Stimulated activated CD4-positive, alpha-beta T cell treated with anti-CD3 and anti-CD28 coated beads, Interleukin-2, amount 100 ng/mL, for 24 hours (primary cell): Measurements from ENCODE around the gene EXT2.

ENCODE experiments used
- DNase-seq, 2 donors: peaks; one replicate each; pipeline ENCODE4 v3.0.0-alpha.2; 2020

EXT2 gene

DNA sequence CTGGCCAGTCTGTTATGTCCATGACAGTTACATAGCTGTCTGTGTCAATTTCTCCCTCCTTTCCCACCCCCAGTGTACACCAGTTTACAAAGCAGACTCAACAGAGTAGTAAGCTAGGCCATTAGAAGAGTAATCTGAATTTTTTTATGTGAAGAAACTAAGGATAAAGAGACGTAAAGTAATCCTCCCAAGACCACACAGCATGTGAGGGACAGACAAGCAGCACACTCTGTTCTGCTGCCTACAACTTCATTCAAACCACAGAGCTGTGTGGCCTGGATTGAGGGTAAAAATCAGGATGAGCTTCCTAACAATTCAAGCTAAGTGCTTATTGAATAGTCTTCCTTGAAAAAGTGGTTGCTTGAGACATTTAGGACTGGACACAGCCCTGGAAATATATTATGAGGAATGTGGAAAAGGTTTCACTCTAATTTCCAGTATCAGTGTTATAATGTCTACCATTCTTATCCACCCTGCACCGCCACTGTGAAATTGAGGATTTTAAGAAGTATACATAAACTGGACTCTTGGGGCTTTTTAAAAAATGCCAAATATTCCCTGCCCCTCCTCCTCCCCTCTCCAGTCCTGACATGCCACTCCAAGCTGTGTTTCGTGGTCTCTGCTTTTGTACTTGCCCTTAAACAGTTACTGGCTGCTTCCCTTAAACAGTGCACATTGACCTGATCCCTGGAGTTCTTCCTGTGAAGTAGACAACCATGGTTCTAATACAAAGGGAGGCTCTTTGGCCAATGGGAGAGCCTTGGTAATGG, 40.9 kb downstream of the EXT2 start:
- DNase-seq = no peak

DNA sequence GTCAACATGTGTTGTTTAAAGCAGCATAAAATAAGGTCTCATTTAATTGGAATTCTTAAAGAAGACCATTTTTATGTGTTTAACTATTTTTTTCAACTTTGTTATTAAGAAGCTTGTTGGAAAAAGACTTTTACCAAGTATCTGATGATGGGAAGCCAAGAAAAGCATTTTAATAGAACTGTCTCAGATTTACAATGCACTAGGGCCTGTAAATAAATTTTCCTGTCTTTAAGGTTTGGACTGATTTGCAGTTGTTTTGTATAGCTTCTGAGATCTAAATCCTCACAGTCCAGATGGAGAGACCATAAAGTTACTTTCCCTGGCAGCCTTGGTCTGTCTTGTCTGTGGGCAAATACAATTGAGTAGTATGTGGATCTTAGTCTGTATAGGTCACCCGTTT, 41.6 kb downstream of the EXT2 start:
- DNase-seq = no peak

DNA sequence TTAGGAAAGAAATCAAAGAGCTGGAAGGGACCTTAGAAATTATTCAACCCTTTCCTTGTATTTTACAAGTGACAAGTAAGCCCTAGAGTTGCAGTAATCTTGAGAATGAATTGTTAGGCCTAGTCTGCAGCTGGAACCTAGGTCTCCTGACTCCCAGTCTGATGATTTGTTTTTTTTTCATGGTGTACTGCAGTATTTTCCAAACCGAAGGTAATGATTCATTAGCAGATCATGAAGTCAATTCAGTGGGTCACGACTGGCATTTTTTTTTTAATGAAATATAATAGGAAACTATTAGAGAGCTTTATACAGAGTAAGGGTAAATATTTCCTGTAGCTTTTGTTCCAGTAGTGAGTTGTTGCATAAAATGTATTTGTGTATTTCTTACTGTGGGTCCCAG, 42.8 kb downstream of the EXT2 start:
- no peak for DNase-seq

DNA sequence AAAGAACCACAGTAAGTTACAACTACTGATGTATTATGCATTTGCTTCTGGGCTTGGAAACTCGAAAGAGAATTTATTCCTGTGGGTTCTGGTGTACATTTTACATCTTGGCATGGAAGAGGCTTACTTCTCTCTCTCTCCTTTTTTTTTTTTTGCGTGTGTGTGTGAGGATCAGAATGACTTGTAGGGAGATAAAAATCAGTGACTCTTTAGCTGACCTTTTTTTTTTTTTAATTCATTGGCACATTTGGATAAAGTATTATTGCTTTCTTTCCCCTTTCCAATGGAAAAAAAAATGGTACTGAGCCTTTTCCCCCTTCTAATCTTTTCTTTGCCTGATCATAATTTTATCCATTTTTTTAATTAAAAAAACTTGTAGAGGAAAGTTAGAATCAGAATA, 43.5 kb downstream of the EXT2 start:
- no peak for DNase-seq

DNA sequence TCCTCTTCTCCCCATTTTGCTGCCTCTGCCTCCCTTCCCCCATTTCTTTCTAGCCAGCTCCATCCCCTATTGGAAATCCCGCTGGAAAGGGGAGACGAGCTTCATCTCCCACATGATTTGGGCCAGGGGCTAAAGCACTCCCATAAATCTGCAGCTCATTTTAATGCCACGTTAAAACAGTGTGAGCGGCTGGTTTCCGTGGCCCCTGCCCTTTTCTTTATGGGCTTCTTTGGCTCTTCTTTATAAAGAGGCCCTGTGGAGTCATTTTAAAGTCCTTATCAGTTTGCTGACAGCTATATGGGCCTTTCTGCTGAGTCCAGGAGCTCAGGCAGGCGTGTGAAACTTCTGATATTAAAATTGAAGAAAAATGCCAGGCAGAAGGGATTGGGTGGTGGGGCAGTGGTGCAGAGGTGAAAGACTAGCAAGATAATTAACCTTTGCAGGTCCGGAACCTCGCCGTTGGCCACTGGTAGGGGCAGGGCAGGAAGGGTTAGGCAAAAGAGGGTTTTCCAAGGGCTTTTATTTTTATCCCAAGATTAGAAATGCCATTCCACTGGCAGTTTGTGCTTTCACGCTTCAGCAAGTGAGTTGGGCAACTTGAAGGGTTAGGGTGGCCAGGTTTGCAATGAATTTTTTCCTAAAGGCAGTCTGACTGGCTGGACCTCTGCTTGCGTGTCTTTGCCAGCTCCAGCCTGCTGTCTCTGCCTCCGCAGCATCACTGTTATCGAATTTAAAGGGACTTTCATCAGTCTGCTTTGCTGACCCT, 44.3 kb downstream of the EXT2 start:
- DNase-seq = no peak

DNA sequence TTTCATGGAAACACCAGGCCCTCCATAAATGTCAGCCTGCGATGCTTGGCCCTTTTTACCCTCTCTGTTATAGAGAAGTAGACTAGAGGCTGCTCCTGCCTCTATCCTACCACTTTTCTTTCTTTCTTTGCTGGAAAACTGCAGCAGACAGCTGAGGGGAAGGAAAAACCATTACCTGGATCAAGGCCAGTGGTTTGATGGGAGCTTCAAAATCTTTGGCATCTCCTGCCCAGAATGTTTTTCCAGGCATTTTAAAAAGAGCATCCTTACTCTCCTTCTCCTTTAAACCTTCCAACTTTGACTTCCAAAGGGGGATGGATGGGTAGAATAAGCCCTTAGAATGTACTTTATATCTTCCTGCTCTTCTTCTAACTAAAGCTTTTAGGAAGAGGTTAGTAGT, 44.9 kb downstream of the EXT2 start:
- DNase-seq = no peak

DNA sequence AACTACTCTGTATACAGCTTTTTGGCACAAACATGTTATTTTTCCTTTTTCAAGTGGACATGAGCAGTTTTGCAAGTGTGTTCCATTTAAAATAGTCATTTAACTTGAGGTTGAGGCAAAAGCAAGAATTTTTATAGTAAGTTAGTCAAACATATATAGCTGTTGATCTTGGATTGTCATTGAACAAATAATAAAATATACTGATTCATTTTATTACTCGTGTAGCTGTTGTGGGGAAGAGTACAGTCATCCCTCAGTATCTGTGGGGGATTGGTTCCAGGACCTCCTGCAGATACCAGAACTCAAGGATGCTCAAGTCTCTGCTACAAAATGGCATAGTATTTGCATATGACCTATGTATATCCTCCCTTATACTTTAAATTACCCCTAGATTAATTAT, 45.3 kb downstream of the EXT2 start:
- no peak for DNase-seq

DNA sequence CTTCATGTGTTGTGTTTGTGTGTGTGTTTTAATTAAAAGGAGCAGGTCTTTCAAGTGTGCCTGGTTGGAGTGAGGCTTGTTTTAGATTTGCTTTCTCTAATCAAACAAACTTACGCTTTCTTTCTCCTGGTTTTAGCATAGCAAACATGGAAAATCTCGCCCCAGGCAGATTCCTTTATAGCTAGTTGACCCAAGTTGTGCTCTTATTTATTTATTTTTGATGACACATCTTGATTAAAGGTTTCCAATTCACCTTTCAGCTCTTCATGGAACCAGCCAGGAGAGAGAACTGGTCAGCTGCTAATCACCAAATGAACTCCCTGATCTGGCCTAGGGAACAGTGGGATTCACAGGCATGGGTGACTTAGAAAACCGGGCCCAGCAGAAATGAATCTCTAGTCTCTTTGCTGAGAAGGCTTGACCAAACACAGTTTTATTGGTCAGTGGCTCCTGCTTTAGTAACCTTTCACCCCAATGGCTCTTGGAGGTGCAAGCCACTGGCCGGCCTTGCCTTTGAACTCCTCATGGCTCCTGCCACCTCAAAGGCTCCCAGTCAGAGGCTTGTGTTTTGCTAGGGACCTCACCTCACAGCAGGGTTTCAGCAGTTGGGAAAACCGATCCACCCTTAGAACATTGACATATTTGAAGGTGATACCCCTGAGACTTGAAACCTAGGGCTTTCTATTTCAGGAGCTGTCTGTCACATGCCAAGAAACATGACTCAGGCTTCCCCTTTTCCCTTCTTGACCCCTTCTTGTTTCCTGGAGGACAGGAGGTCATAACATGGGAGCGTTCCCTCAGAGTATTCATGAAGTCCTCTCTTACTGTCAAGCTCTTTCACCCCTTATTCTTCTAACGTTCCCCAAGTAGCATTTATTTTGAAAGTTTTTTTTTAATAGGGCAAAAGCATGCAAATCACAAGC, 48.8 kb downstream of the EXT2 start:
- DNase-seq = no peak

DNA sequence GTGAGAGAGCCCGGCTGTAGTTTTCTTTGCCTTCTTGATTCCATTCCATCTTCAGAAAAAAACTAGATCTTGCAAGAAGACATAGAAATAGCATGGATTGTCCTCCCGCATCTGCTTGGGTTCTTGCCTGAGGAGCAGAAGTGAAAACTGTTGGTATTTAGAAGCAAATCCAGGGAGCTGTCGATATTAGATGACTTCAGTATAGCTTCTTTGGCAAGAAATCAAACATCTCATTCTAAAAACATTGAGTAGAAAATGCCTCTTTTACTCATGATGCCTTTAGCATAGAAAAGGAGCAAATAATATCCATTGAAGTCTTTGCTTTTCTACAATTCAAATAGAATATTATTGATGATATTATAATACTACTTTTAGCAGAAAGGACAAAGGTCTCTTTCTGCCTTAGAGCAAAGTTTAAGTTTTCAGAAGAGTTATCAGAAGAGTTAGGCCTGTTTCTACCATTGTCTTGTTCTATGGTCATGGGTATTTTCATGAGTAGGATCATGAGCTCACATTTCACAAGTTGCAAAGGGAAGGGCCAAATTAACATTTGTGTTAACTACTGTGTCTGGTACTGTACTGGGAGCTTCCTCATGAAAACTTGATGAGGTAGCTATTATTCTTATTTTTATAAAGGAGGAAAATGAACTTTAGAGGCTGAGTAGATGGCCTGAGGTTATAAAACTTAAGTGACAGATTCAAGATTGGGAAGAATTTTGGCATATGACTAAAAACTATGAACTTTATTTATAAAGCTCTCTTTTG, 49.7 kb downstream of the EXT2 start:
- DNase-seq = no peak

DNA sequence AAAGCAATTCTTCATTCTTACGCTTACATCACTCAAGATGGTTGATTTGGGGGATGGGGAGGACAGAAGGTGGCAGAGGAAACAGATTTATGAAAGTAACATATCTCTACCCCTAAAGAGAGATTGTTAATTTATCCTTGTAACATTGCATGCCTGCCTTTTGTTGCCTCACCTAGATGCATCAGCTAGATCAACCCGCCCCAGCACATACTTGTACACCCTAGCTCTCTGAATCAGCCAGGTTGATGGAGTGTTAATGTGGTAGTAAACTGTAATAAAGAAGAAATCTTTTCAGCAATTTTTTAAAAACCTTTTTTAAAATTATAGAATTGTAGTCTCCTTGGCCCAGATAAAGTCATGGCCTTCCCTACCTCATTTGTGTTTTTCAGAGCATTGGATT, 51.5 kb downstream of the EXT2 start:
- DNase-seq = no peak

DNA sequence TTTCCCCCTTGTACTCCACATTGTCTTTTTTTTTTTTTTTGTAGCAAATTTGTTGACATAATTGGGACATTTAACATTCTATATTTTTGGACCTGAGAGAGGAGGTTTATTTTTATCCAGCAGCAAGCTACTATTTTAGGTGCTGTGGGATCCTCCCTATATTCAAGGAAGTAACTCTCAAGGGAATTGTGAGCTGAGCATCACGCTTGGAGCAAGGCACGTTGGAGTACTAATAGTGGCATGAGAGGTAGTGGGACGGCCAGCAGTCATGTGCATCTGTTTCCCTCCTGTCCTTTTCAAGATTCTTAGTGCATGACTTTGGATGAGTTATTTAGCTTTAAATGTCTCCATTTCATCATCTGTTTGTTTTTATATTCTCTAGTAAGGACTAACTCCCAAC, 52.3 kb downstream of the EXT2 start:
- DNase-seq = no peak

DNA sequence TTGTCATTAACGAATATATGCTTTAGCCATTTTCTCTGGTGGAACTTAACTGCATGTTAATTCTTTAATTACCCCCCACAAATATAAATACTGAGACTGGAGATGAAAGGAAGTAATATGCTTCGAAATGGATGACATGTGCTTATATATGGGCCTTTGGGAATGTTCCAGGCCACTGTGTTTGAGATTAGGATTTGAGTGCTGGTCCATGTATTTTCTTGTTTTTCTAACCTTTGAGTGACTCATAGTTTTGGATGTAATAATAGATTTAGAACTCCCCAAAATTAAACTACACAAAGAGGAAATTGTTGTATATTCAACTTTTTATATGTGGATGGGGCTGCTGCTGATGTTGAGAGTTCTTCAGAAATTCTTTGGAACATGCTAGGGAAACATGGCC, 54.2 kb downstream of the EXT2 start:
- DNase-seq = no peak

DNA sequence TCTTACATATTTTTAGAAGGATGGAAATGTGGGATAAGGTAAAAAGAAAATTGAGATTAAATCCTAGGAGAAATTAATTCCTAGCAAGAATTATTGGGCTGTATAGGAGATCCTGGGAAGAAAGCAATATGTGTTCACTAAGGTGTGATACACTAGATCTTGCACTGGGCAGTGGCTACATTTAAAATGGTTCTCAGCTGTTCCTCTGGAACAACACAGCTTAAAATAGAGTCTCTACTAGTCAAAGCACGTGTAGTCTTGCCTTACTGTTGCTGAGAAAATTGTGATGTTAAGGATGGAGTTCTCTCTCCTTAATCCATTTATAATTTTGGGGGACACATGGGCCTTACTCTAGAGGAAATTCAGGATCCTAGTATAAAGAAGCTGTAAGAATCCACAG, 54.9 kb downstream of the EXT2 start:
- DNase-seq = no peak

DNA sequence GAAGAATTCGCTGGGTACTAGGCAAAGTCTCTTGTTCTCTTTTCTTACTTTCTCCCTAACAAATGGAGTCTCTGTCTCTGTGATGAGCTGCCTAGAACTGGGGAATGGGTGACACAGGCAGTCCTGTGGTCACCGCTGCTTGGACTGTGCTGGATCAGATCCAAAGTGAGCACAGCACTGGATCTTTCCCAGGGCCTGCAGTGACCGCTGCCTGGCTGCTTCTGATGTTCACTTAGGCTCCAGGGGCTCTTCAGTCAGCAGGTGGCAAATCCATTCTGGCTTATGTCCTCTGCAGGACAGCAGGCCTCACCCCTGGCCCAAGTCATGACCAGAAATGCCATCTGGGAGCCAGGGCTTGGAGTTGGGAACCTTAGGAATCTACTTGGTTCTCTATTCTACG, 61.5 kb downstream of the EXT2 start:
- no peak for DNase-seq

DNA sequence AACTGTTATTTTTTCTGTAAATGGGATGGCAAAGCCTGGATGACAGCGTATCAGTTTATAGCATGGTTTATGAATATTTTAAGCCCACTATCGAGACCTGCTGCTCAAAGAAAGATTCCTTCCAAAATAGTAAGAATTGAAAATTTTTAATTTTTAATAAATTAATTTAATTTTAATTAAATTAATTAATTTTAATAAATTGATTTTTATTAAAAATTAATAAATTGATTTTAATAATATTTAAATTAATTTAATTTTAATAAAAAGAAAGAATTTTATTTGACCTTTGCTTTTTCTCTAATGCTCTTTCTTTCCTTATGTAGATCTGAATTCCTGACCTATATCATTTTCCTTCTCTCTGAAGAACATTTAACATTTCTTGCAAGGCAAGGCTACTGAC, 62.9 kb downstream of the EXT2 start:
- DNase-seq = no peak

DNA sequence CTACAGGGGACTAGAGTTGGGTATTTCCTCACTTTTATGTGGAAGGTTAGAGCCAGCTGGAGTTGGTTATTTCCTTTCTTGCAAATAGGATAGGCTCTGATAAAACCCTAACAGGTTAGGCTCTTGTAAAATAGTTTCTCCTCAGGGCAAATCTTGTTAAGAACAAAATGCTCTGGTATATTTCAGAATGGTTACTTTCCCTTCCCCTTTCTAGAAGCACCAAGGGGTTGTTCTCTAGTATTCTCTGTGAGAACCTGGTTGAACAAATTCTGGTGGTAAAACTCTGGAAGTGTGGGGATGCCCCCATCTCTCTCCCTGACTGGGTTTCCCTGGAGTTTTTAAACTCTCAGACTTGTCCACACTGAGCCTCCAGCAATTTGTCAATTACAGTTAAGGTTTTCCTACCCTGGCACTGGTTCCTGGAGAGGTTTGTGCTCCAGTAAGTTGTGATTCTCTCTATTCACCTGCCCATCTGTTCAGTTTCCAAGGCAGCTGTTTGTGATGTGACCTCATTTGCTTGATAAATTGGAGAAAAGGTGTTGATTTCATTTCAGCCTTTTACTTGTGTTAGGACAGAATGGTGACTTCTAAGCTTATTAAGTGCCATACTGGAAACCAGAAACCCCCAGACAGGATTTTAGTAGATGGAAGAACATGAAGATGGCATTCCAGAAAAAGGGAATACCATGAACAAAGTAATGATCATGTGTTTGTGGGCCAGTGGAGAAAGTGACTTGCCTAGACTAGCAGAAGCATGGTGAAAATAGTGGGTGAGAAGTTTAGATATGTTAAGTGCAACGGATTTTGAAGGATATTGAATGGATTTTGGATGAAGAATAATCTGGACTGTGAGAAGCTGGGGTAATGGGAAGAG, 64.6 kb downstream of the EXT2 start:
- no peak for DNase-seq

DNA sequence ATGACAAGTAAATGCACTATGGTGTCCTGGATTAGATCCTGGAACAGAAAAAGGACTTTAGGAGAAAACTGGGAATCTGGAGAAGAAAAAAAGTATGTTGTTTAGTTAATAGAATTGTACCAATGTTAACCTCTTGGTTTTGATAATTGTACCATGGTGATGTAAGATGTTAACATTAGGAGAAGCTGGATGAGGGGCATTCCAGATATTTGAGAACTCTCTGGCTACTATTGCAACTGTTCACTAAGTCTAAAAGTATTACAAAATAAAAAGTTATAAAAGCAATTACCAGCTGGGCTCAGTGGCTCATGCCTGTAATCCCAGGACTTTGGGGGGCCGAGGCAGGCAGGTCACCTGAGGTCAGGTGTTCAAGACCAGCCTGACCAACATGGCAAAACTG, 66.5 kb downstream of the EXT2 start:
- DNase-seq = no peak

DNA sequence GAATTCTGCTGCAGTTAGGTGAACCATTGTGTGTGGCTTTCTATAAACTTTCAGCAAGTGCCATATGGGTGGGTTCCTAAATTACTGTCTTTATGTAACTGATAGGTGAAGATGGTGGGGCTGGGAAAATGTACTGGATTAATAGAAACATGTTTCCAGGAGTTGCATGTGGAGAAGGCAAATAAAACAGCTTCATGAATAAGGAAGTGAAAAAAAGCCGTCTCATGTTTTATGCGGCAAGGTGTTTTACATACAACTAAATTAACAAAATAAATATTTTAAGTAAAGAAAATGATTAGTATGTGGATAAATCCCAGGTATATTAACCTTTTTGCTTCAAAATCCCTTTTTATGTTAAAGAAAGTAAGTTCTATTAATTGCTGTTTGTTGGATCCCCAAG, 67.2 kb downstream of the EXT2 start:
- DNase-seq = no peak

DNA sequence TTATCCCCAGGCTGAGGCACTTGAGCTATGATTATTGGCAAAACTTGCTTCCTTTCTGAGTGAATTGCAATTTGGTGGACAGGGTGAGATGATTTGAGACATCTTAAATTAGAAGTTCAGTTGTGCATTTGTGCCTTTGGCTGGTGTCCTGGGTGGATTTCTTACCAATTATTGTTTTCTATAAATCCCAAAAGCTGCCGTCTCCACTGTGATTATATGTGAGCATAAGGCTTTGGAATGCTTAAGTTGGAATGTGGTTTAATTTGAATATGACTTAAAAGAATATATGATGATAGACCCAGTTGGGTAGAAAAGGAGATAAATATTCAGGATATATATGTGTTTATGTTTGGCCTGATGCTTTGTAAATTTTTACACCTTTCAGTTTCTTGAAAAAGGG, 70.0 kb downstream of the EXT2 start:
- DNase-seq = no peak

DNA sequence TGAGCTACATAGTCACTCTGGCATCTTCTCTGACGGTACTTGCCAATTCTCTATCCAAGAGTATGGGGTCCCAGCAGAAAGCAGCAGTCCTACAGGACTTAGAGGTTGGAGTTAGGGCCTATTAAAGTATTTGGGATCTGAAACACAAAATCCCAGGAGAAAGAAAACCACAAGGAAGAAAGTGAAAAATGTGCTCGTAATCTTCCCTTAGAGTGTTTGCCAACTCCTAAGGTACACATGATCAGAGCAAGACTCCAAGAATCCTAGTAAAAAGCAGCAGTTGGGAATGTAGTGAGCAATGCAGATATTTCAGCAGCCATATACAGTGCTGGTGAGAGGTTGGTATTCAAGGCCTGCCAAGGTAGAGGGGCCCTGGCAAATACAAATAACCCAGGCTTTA, 71.6 kb downstream of the EXT2 start:
- DNase-seq = no peak

DNA sequence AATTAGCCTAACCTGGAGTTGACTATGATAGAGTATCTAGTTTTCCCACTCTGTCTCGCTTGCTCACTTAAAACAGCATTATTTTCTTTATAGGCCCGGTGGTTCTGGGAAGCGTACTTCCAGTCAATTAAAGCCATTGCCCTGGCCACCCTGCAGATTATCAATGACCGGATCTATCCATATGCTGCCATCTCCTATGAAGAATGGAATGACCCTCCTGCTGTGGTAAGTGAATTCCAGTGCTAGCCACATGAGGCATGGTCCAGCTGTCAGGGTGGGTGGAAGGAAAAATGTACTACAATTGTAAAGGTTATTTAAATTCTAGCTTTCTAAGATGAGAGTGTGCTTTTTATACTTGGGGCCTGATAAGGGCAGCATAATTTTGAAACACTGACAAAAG, 76.0 kb downstream of the EXT2 start:
- DNase-seq = no peak

DNA sequence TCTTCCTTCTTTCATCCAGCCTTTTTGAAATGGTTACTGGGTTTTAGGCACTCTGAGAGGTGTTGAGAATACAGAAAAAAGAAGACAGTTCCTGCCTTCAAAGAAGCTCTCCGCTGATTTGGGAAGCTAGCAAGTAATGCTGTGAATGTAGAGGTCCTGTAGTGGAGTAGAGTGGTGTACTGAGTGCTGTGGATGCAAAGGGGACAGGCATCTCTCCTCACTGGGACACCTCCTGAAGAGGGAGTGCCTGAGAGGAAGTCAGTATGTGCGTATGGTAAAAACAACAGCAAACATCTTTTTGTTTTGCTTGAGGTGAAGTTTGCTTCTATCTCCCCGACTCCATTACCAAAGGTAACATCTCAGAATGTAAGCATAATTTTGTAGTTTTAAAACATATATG, 77.5 kb downstream of the EXT2 start:
- DNase-seq = no peak
